Activated B cell treated with CpG ODN at 0.5 μM for 24 hours (primary cell): Measurements from ENCODE around the gene MAT2A. TPM values are rescaled to one million over a fixed set of nuclear protein-coding genes. Genes with fewer than 3 reads are reported as not detected.

Experiments used
- ATAC-seq: fragments of 200-7000 bp; cut with Tn5 transposase; one replicate; pipeline ENCODE4 v1.10.0; 2021; ENCODE audit warnings: low read depth, mild to moderate bottlenecking, moderate library complexity
- CTCF ChIA-PET: fragments of 350-600 bp; sonication (Branson Sonifier 250); formaldehyde crosslinking; loops from one replicate; lab custom pipeline; 2021; ENCODE audit warnings: antibody characterized with exemption; lab: Charles Lee
- POLR2A ChIA-PET: fragments of 350-600 bp; sonication (Branson Sonifier 250); formaldehyde crosslinking; loops from one replicate; lab custom pipeline; 2021; ENCODE audit warnings: antibody characterized with exemption; lab: Charles Lee
- DNase-seq: peaks from one replicate; pipeline ENCODE4 v3.0.0; 2022
- H3K27ac Mint-ChIP-seq: one replicate; pipeline ENCODE4 v1.8.0; 2020; ENCODE audit warnings: mixed read lengths
- H3K27me3 Mint-ChIP-seq: one replicate; pipeline ENCODE4 v1.8.0; 2021; ENCODE audit warnings: mixed read lengths
- H3K36me3 Mint-ChIP-seq: one replicate; pipeline ENCODE4 v1.8.0; 2021; ENCODE audit warnings: low read depth, mixed read lengths
- H3K4me1 Mint-ChIP-seq: one replicate; pipeline ENCODE4 v1.8.0; 2021; ENCODE audit warnings: mixed read lengths
- H3K4me3 Mint-ChIP-seq: one replicate; pipeline ENCODE4 v1.8.0; 2020; ENCODE audit warnings: mild to moderate bottlenecking, mixed read lengths
- H3K9me3 Mint-ChIP-seq: one replicate; pipeline ENCODE4 v1.8.0; 2020; ENCODE audit warnings: mixed read lengths
- intact Hi-C: fragments of 100-400 bp; cut with micrococcal nuclease; formaldehyde crosslinking; loops from one replicate; pipeline ENCODE4 v1.15.1; 2024
- total RNA-seq: library from RNA; stranded (reverse); gene quantifications from 2 replicates; pipeline ENCODE4 v1.2.3, GENCODE V29; 2022
- TF ChIP-seq, protein P1 (sequence below): fragments of 200-600 bp; IDR thresholded peaks from one replicate; pipeline ENCODE4 v1.8.0; 2022; ENCODE audit warnings: antibody characterized with exemption, mild to moderate bottlenecking

MAT2A gene
- total RNA-seq, 1 donor from 2014 or later = 265 TPM

DNA sequence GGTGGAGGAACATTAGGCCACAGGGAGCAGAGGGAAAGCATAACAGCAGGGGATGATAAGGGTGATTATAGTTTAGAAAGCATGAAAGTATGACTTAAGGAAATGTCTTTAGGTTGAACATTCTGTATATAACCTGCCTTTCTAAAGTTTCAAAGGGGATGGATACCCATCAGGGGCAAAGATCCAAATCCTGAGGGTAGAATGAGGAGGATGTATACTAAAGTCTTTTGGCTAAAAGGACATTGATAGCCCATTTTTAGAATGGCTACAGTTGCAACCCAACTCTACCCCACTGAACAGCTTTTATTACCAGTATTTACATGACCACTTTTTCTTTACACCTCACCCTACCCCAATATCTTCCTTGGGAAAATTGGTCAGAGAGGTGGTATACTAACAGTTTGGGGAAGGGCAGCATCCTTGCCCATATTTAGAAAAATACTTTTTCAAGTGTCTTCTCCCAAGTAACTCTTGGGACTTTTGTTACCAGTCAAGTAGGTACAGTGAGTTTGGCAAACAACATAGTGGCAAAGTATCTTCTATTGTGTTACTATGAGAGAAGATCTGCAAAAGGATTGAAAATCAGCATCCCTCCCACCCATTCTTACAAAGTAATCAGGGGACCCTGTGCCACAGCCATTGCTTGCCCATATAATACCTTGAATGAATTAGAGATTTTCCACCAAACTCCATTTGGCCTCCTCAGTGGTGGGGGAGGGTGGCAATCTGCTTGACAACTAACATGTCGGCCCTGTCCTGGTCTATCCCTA lies 8.3 kb downstream of the MAT2A start:
- DNase-seq (no peak), ATAC-seq (no peak)
- Mint-ChIP-seq H3K27me3 (no peaks in the 10 kb centered on the region), H3K36me3 (peaks cover 89% of the 10 kb centered on the region), H3K9me3 (no peaks in the 10 kb centered on the region), H3K4me3 (no peak overlapping the region), H3K27ac (no peak overlapping the region), H3K4me1 (peaks cover 16% of the 10 kb centered on the region)
- ChIA-PET POLR2A (interaction anchor here (1.4 to 3.7 kb wide), 4 partner anchors 8 to 155 kb away, joined by 3 to 21 read pairs (median 10); partner anchors contain the start of genes GGCX, MAT2A and SH2D6), CTCF (interaction anchor here (1.6 kb wide), 1 partner anchor 127 kb away, joined by 19 read pairs; the partner anchor contains the start of gene SH2D6)
- TF ChIP-seq, protein P1, sequence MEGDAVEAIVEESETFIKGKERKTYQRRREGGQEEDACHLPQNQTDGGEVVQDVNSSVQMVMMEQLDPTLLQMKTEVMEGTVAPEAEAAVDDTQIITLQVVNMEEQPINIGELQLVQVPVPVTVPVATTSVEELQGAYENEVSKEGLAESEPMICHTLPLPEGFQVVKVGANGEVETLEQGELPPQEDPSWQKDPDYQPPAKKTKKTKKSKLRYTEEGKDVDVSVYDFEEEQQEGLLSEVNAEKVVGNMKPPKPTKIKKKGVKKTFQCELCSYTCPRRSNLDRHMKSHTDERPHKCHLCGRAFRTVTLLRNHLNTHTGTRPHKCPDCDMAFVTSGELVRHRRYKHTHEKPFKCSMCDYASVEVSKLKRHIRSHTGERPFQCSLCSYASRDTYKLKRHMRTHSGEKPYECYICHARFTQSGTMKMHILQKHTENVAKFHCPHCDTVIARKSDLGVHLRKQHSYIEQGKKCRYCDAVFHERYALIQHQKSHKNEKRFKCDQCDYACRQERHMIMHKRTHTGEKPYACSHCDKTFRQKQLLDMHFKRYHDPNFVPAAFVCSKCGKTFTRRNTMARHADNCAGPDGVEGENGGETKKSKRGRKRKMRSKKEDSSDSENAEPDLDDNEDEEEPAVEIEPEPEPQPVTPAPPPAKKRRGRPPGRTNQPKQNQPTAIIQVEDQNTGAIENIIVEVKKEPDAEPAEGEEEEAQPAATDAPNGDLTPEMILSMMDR = no peak
- intact Hi-C loops = no loop called here

DNA sequence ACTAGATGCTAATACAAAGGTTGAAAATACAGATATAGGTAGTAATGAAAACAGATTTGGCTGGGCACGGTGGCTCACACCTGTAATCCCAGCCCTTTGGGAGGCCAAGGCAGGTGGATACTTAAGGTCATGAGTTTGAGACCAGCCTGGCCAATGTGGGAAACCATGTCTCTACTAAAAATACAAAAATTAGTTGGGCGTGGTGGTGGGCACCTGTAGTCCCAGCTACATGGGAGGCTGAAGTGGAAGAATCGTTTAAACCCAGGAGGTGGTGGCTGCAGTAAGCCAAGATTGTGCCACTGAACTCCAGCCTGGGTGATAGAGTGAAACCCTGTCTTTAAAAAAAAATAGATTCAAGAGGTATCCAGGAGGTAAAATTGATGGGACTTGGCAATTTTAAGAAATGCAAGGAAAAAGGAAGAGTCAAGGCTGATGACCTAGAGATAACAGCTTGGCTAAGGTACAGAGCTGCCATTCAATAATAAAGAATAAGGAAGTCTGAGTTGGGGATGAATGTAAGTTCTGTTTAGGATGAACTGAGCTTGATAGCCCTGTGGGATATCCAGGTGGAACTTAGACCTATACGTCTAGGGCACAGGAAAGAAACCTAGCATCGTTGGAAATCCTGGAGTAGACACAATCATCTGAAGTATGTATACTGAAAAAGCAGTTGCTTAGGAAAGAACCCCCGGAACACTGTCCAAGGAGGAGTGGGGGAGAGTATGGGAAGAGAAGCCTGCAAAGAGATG lies 9.1 kb downstream of the MAT2A start:
- ChIA-PET POLR2A (interaction anchor here (0.6 to 2.2 kb wide), 5 partner anchors 9 to 156 kb away, joined by 3 to 21 read pairs (median 5); partner anchors contain the start of gene MAT2A), CTCF (interaction anchor here (1.1 to 1.6 kb wide), 2 partner anchors 8 to 128 kb away, joined by 3 to 19 read pairs; partner anchors contain the start of gene SH2D6)
- peaks cover 89% of the 10 kb centered on the region for H3K36me3 Mint-ChIP-seq
- ATAC-seq (no peak), DNase-seq (no peak)
- H3K27ac Mint-ChIP-seq = no peak overlapping the region
- no peak overlapping the region for H3K4me3 Mint-ChIP-seq
- H3K4me1 Mint-ChIP-seq = peaks cover 9% of the 10 kb centered on the region
- H3K27me3 Mint-ChIP-seq = no peaks in the 10 kb centered on the region
- no peaks in the 10 kb centered on the region for H3K9me3 Mint-ChIP-seq
- TF ChIP-seq, protein P1 = no peak
- intact Hi-C loops = no loop called here

DNA sequence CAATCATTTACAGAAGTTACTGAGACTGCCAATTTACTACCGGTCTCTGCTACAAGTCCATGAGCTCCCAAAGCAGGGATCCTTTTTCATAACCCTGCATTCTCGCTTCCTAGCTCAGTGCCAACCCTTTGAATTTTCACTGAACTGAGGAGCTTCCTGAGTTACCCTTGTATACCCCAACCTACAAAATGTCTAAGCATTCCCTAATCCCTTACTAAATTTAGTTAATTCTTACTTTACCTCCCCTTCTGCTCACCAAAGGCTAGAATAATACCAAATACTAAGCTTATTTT lies 9.6 kb downstream of the MAT2A start:
- DNase-seq (no peak), ATAC-seq (no peak)
- no peaks in the 10 kb centered on the region for H3K9me3 Mint-ChIP-seq
- no peaks in the 10 kb centered on the region for H3K27me3 Mint-ChIP-seq
- H3K4me1 Mint-ChIP-seq = peaks cover 9% of the 10 kb centered on the region
- H3K36me3 Mint-ChIP-seq = peaks cover 88% of the 10 kb centered on the region
- H3K4me3 Mint-ChIP-seq = no peak overlapping the region
- ChIA-PET CTCF (interaction anchor here (1.1 to 4.5 kb wide), 3 partner anchors 9 to 157 kb away, joined by 3 to 105 read pairs (median 19); partner anchors contain the start of gene SH2D6), POLR2A (interaction anchor here (0.6 to 2.2 kb wide), 6 partner anchors 9 to 157 kb away, joined by 3 to 21 read pairs (median 4); partner anchors contain the start of gene MAT2A)
- intact Hi-C loops = no loop called here
- TF ChIP-seq, protein P1 = no peak
- H3K27ac Mint-ChIP-seq = no peak overlapping the region

DNA sequence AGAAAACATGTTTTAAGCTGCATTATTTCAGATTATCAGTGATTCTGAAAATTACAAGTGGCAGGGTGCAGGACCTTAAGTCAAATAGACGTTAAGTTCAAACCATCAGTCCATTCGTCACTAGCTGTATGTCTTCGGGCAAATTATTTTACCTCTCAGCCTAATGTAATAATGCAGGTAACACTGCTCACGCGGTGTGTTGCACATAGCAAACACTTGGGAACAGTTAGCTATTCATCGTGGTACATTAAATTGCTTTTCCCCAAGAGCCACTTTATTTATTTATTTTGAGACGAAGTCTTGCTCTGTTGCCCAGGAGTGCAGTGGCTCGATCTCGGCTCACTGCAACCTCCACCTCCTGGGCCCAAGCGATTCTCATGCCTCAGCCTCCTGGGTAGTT lies 10.1 kb downstream of the MAT2A start:
- Mint-ChIP-seq H3K9me3 (no peaks in the 10 kb centered on the region), H3K27ac (no peak overlapping the region), H3K27me3 (no peaks in the 10 kb centered on the region), H3K36me3 (peaks cover 88% of the 10 kb centered on the region), H3K4me3 (no peak overlapping the region), H3K4me1 (peaks cover 7% of the 10 kb centered on the region)
- DNase-seq = no peak
- TF ChIP-seq, protein P1 = no peak
- POLR2A ChIA-PET = interaction anchor here (0.5 to 5.5 kb wide), 8 partner anchors 10 to 161 kb away, joined by 3 to 70 read pairs (median 4); partner anchors contain the start of genes MAT2A and SH2D6
- intact Hi-C loops = no loop called here
- CTCF ChIA-PET = interaction anchor here (1.1 to 4.5 kb wide), 4 partner anchors 10 to 195 kb away, joined by 3 to 105 read pairs (median 12); partner anchors contain the start of genes ELMOD3, RETSAT and SH2D6
- ATAC-seq = no peak
